NOMO-1 treated with DMSO at 0.1 percent for 48 hours (cell line): ENCODE measurements around the gene USP47.
A peak's percentile ranks its signal among the peaks of the same experiment; 100 is the strongest.

Source experiments
- DNase-seq: peaks from one replicate; lab custom pipeline; 2025; ENCODE audit not compliant: unreplicated experiment; lab: John Stamatoyannopoulos, UW

USP47 gene

GRCh38 chr11:11964774-11965150 is 123.0 kb downstream of the USP47 start:
- DNase-seq, result no peak

- DNase-seq, result no peak
Observed at GRCh38 chr11:11965192-11965591, 123.4 kb downstream of the USP47 start.

GRCh38 chr11:11965656-11966353 is 124.0 kb downstream of the USP47 start:
- no peak for DNase-seq

- DNase-seq, result no peak
Observed at GRCh38 chr11:11966354-11966741, 124.6 kb downstream of the USP47 start.

GRCh38 chr11:11966826-11967668 is 125.3 kb downstream of the USP47 start:
- DNase-seq, result peak; percentile 8

GRCh38 chr11:11967669-11968510 is 126.1 kb downstream of the USP47 start:
- no peak for DNase-seq

- no peak for DNase-seq
Observed at GRCh38 chr11:11968511-11969280, 126.9 kb downstream of the USP47 start.

GRCh38 chr11:11969380-11970215 is 127.8 kb downstream of the USP47 start:
- no peak for DNase-seq

- DNase-seq, result no peak
Observed at GRCh38 chr11:11970556-11970955, 128.8 kb downstream of the USP47 start.

GRCh38 chr11:11971906-11972547 is 130.3 kb downstream of the USP47 start:
- DNase-seq, result no peak

GRCh38 chr11:11972730-11973341 is 131.1 kb downstream of the USP47 start:
- no peak for DNase-seq

- no peak for DNase-seq
Observed at GRCh38 chr11:11973361-11973800, 131.6 kb downstream of the USP47 start.

- DNase-seq, result no peak
Observed at GRCh38 chr11:11973866-11974265, 132.1 kb downstream of the USP47 start.

- DNase-seq, result no peak
Observed at GRCh38 chr11:11975201-11976092, 133.7 kb downstream of the USP47 start.

GRCh38 chr11:11976481-11977127 is 134.8 kb downstream of the USP47 start:
- DNase-seq, result no peak

GRCh38 chr11:11977206-11977938 is 135.6 kb downstream of the USP47 start:
- no peak for DNase-seq
